H9 (cell line): ENCODE measurements around the gene SLC14A1. TPM values are rescaled to one million over a fixed set of nuclear protein-coding genes. Genes with fewer than 3 reads are reported as not detected.

Experiments
- DNase-seq: peaks from one replicate; pipeline ENCODE4 v3.0.0-alpha.2; 2017
- H2AFZ ChIP-seq: one replicate; pipeline ENCODE4 v1.6.1; 2013; ENCODE audit warnings: mild to moderate bottlenecking, low read length, control low read depth, moderate library complexity
- H2AK5ac ChIP-seq: 2 replicates; pipeline ENCODE4 v1.6.1; 2013; ENCODE audit warnings: low read length, control low read depth, mixed read lengths; ENCODE audit not compliant: insufficient read length
- H2BK120ac ChIP-seq: one replicate; pipeline ENCODE4 v1.6.1; 2013; ENCODE audit warnings: low read depth, mild to moderate bottlenecking, low read length, control low read depth, inconsistent platforms; ENCODE audit not compliant: poor library complexity, severe bottlenecking
- H2BK12ac ChIP-seq: 2 replicates; pipeline ENCODE4 v1.6.1; 2013; ENCODE audit warnings: low read length, control low read depth, mixed read lengths, low read depth; ENCODE audit not compliant: insufficient read length
- H2BK15ac ChIP-seq: 2 replicates; pipeline ENCODE4 v1.6.1; 2013; ENCODE audit warnings: low read depth, low read length, control low read depth
- H2BK20ac ChIP-seq: one replicate; pipeline ENCODE4 v1.6.1; 2013; ENCODE audit warnings: low read depth, mild to moderate bottlenecking, low read length, control low read depth, inconsistent platforms; ENCODE audit not compliant: poor library complexity, severe bottlenecking
- H2BK5ac ChIP-seq: 2 replicates; pipeline ENCODE4 v1.6.1; 2013; ENCODE audit warnings: low read length, control low read depth, mixed read lengths; ENCODE audit not compliant: insufficient read length
- H3K14ac ChIP-seq: 2 replicates; pipeline ENCODE4 v1.6.1; 2013; ENCODE audit warnings: low read length, control low read depth; ENCODE audit not compliant: insufficient read depth
- H3K18ac ChIP-seq: 2 replicates; pipeline ENCODE4 v1.6.1; 2013; ENCODE audit warnings: low read depth, mild to moderate bottlenecking, mixed read lengths, low read length, control low read depth; ENCODE audit not compliant: insufficient read length
- H3K23ac ChIP-seq: 2 replicates; pipeline ENCODE4 v1.6.1; 2013; ENCODE audit warnings: low read length, control low read depth, mixed read lengths, low read depth; ENCODE audit not compliant: insufficient read length
- H3K23me2 ChIP-seq: 2 replicates; pipeline ENCODE4 v1.6.1; 2013; ENCODE audit warnings: low read depth, mild to moderate bottlenecking, mixed read lengths, low read length, control low read depth; ENCODE audit not compliant: insufficient read length, poor library complexity, severe bottlenecking
- H3K27ac ChIP-seq: 2 replicates; pipeline ENCODE4 v1.5.1; 2013; ENCODE audit warnings: low read length, control low read depth, mixed read lengths, low read depth; ENCODE audit not compliant: insufficient read length
- H3K27me3 ChIP-seq: 2 replicates; pipeline ENCODE4 v1.6.1; 2013; ENCODE audit warnings: low read length, control low read depth, inconsistent platforms; ENCODE audit not compliant: insufficient read depth
- H3K4ac ChIP-seq: 2 replicates; pipeline ENCODE4 v1.6.1; 2013; ENCODE audit warnings: low read depth, mild to moderate bottlenecking, control low read depth, inconsistent platforms, low read length, moderate library complexity
- H3K4me1 ChIP-seq: 2 replicates; pipeline ENCODE4 v1.6.1; 2013; ENCODE audit warnings: low read length, control low read depth, inconsistent platforms; ENCODE audit not compliant: insufficient read depth
- H3K4me2 ChIP-seq: 2 replicates; pipeline ENCODE4 v1.6.1; 2013; ENCODE audit warnings: low read length, control low read depth, mixed read lengths; ENCODE audit not compliant: insufficient read length, insufficient read depth
- H3K56ac ChIP-seq: 2 replicates; pipeline ENCODE4 v1.6.1; 2013; ENCODE audit warnings: low read depth, mild to moderate bottlenecking, mixed read lengths, low read length, control low read depth; ENCODE audit not compliant: insufficient read length
- H3K79me1 ChIP-seq: 2 replicates; pipeline ENCODE4 v1.6.1; 2013; ENCODE audit warnings: low read depth, mild to moderate bottlenecking, moderate library complexity, low read length, control low read depth, inconsistent platforms; ENCODE audit not compliant: insufficient read depth, poor library complexity, severe bottlenecking
- H3K79me2 ChIP-seq: 2 replicates; pipeline ENCODE4 v1.6.1; 2013; ENCODE audit warnings: low read length, control low read depth, inconsistent platforms; ENCODE audit not compliant: insufficient read depth
- H3K9ac ChIP-seq: 2 replicates; pipeline ENCODE4 v1.6.1; 2013; ENCODE audit warnings: low read length, control low read depth, mixed read lengths; ENCODE audit not compliant: insufficient read length; ENCODE audit errors: extremely low read depth
- H3K9me3 ChIP-seq: one replicate; pipeline ENCODE4 v1.6.1; 2013; ENCODE audit warnings: low read depth, low read length, inconsistent platforms; ENCODE audit not compliant: control insufficient read depth
- H3T11ph ChIP-seq: one replicate; pipeline ENCODE4 v1.6.1; 2013; ENCODE audit warnings: mild to moderate bottlenecking, low read length, control low read depth, inconsistent platforms
- H4K20me1 ChIP-seq: one replicate; pipeline ENCODE4 v1.6.1; 2013; ENCODE audit not compliant: control insufficient read depth, insufficient read length, insufficient read depth
- H4K5ac ChIP-seq: 2 replicates; pipeline ENCODE4 v1.6.1; 2013; ENCODE audit warnings: low read depth, mild to moderate bottlenecking, mixed read lengths, low read length, control low read depth; ENCODE audit not compliant: insufficient read length
- H4K8ac ChIP-seq: replicated peaks from 2 replicates; pipeline ENCODE4 v1.6.1; 2013; ENCODE audit warnings: low read length, control low read depth, mixed read lengths, low read depth; ENCODE audit not compliant: insufficient read length
- H4K91ac ChIP-seq: 2 replicates; pipeline ENCODE4 v1.6.1; 2013; ENCODE audit warnings: low read depth, mild to moderate bottlenecking, moderate library complexity, mixed read lengths, low read length, control low read depth; ENCODE audit not compliant: insufficient read length
- H3K27ac Mint-ChIP-seq, 3 experiments: 2 replicates in 2 of 3; 3 replicates in 1 of 3; pipeline ENCODE4 v1.8.0; 2020 to 2021; ENCODE audit warnings: mixed read lengths in 3 of 3, mild to moderate bottlenecking in 1 of 3, moderate library complexity in 1 of 3
- H3K27me3 Mint-ChIP-seq: 2 replicates; pipeline ENCODE4 v1.8.0; 2021; ENCODE audit warnings: low read depth, mild to moderate bottlenecking, moderate library complexity, mixed read lengths
- H3K36me3 Mint-ChIP-seq, 3 experiments: 2 replicates in 2 of 3; 3 replicates in 1 of 3; pipeline ENCODE4 v1.8.0; 2020 to 2021; ENCODE audit warnings: low read depth in 3 of 3, mixed read lengths in 3 of 3; ENCODE audit not compliant: insufficient read depth in 1 of 3
- H3K4me1 Mint-ChIP-seq, 2 experiments: 2 replicates each; pipeline ENCODE4 v1.8.0; 2020; ENCODE audit warnings: mixed read lengths in 2 of 2
- H3K4me3 Mint-ChIP-seq, 2 experiments: 2 replicates in 1 of 2; 3 replicates in 1 of 2; pipeline ENCODE4 v1.8.0; 2020 to 2021; ENCODE audit warnings: mild to moderate bottlenecking in 2 of 2, mixed read lengths in 2 of 2, moderate library complexity in 1 of 2
- H3K9me3 Mint-ChIP-seq, 2 experiments: 2 replicates in 1 of 2; 3 replicates in 1 of 2; pipeline ENCODE4 v1.8.0; 2020; ENCODE audit warnings: mild to moderate bottlenecking in 2 of 2, mixed read lengths in 2 of 2, moderate library complexity in 1 of 2
- WGBS: extraction: QIAGEN DNeasy Blood & Tissue Kit; methylation state at CpG from one replicate; pipeline ENCODE4 v1.1.7; 2013; ENCODE audit warnings: missing lambda C conversion rate, low lambda C conversion rate, mixed read lengths; ENCODE audit not compliant: insufficient read length; ENCODE audit errors: extremely low coverage; 5-methylcytosine and 5-hydroxymethylcytosine counted together
- total RNA-seq: library from RNA; stranded (reverse); gene quantifications from 2 replicates; pipeline ENCODE4 v1.2.1, GENCODE V29; 2021
- TF ChIP-seq, protein P1 (sequence below): fragments of 200-600 bp; sonication (generic); conservative IDR thresholded peaks from 3 replicates; pipeline ENCODE4 v1.8.0; 2021; ENCODE audit warnings: antibody characterized with exemption, mild to moderate bottlenecking

Gene SLC14A1
- total RNA-seq, 1 experiment from 2014 or later: not detected

DNA sequence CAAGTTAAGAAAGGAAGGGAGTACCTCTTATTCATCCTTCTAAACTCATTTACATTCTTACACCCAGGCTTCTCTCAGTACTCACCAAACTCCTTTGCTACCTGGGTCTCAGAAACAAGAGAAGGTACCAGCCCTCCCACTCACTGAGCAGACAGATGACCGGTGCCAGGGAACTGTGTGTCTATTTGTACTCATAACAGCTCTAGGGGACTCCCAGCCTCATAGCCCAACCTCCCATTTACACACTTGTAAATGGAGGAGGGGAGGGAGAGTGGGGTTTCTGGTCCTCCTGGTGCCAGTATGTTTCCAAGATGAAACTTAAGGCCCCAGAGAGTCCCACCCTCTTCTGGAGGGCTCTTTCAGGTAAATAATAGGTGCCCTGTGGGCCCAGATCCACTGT, 58.7 kb downstream of the SLC14A1 start:
- Histone ChIP-seq H3K18ac (no peak overlapping the region), H3K27me3 (no peaks in the 10 kb centered on the region), H3T11ph (no peak overlapping the region), H2BK20ac (no peak overlapping the region), H3K23ac (no peak overlapping the region), H3K4me2 (no peak overlapping the region), H2AK5ac (no peak overlapping the region), H3K27ac (no peak overlapping the region), H3K79me1 (no peaks in the 10 kb centered on the region), H2BK5ac (no peak overlapping the region), H3K56ac (no peak overlapping the region), H4K20me1 (no peaks in the 10 kb centered on the region), H3K23me2 (no peaks in the 10 kb centered on the region), H2AFZ (no peak overlapping the region), H3K4me1 (peaks cover 6% of the 10 kb centered on the region; the same call in 1 of the 2 replicates), H2BK120ac (no peak overlapping the region), H2BK12ac (no peak overlapping the region), H3K4ac (no peak overlapping the region), H4K5ac (no peak overlapping the region), H2BK15ac (no peak overlapping the region), H3K9ac (no peak overlapping the region), H4K8ac (no peak overlapping the region), H3K79me2 (no peaks in the 10 kb centered on the region), H4K91ac (no peak overlapping the region), H3K9me3 (no peaks in the 10 kb centered on the region), H3K14ac (no peak overlapping the region)
- TF ChIP-seq, protein P1, sequence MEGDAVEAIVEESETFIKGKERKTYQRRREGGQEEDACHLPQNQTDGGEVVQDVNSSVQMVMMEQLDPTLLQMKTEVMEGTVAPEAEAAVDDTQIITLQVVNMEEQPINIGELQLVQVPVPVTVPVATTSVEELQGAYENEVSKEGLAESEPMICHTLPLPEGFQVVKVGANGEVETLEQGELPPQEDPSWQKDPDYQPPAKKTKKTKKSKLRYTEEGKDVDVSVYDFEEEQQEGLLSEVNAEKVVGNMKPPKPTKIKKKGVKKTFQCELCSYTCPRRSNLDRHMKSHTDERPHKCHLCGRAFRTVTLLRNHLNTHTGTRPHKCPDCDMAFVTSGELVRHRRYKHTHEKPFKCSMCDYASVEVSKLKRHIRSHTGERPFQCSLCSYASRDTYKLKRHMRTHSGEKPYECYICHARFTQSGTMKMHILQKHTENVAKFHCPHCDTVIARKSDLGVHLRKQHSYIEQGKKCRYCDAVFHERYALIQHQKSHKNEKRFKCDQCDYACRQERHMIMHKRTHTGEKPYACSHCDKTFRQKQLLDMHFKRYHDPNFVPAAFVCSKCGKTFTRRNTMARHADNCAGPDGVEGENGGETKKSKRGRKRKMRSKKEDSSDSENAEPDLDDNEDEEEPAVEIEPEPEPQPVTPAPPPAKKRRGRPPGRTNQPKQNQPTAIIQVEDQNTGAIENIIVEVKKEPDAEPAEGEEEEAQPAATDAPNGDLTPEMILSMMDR: no peak
- no peak overlapping the region for H3K4me3 Mint-ChIP-seq
- peaks cover 0 to 2% of the 10 kb centered on the region in 2 experiments; a peak in 1 of 5 replicates for H3K9me3 Mint-ChIP-seq
- DNase-seq: no peak
- H3K27ac Mint-ChIP-seq: no peak overlapping the region
- no peaks in the 10 kb centered on the region; the same call in none of the 2 replicates for H3K27me3 Mint-ChIP-seq
- peaks cover 13 to 18% of the 10 kb centered on the region in 2 experiments for H3K4me1 Mint-ChIP-seq
- WGBS: no CpG with 5 or more reads among the region's 1 CpG
- H3K36me3 Mint-ChIP-seq: 0 out of 7 replicates have a peak, but pooled peaks cover 0 to 2% (median 0%) of the 10 kb centered on the region in 3 experiments
